ENCODE measurements around the gene SNAPIN.
A peak's percentile ranks its signal among the peaks of the same experiment; 100 is the strongest.

SNAPIN gene, protein sequence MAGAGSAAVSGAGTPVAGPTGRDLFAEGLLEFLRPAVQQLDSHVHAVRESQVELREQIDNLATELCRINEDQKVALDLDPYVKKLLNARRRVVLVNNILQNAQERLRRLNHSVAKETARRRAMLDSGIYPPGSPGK

DNA sequence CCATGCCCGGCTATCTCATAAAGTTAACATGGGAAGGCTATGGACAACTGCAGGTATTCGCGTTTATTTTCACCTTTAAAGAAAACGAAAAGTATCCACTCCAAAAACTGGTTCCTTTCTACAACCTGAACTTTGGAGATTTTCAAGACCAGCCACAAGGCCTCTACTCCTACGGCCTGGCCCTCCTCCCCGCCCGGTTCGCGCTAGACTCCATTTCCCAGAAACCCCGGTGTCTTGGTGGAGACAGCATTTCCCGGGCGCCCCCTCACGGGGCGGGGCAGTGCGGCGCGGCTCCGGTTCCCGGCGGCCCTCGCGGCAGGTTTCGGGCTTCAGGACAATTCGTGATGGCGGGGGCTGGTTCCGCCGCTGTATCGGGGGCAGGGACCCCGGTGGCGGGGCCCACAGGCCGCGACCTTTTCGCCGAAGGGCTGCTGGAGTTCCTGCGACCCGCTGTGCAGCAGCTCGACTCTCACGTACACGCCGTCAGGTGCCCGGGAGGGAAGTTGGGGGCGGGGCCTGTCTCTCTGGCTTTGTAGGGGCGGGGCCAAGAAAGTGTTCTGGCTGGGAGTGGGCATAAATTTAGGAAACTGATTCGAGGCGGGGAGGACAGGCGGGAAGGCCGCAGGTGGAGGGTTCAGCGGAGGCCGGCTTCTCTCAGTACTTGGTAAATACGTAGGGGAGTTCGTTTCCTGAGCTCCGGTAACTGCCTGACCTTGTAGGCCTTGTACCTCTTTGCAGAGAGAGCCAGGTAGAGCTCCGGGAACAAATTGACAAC lies at the start of gene SNAPIN:
TSS of gene SNAPIN (plus strand) at position 304 of the 775 bp plus-strand sequence. CDS start at position 345, 41 bp downstream.
- peak; percentile 91 for DNase-seq

DNA sequence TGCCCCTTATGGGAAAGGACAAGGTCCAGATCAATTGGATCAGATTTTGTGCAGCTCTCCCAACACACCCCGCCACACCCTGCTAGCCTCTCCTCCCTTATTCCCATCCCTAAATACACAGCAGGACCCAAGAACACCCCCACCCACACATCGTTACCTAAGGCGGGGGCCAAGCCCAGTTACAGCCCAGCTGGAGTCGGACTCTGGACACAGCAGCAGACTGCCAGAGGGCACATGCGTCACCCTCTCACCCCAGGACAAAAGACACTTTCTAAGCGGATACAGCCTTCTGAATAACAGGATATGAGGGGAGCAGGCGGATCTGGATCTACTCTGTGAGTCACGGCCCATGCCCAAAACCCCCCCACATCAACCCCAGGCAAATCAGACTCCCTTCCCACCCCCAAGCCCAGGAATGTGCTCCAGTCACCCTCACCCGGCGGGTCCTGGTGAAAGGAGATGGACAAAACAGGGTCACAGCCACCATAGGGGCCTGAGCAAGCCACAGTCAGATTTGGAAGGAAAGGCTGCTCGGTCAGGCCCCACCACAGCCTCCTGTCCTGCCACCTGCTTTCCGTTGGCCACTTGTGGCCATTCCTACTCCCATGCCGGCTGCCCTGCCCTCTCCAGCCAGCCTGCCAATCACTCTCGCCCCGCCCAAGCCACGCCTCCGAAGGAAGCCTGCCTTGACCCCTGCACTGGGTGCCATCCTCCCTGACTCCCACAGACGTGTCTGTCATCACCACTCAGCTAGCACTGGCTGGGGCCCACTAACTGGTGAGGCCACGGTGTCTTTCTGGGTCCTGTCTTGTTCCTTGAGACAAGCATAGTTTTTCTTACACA lies 49.5 kb upstream of the SNAPIN start:
- no peak for DNase-seq

DNA sequence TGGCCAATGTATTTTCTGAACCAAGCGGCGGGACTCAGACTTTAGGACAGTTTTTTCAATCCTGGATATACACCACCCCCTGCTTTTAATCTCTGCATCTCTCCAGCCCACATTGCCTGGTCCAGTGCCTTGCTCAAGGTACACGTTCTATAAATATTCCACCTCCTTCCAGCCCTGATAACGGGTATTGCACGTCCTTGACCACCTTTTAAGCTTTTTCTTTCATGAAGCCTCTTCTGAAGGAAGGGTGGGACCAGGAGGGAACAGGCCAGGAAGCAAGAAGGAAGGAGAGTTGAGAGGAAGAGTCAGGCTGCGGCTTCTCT lies 49.0 kb upstream of the SNAPIN start:
- no peak for DNase-seq

DNA sequence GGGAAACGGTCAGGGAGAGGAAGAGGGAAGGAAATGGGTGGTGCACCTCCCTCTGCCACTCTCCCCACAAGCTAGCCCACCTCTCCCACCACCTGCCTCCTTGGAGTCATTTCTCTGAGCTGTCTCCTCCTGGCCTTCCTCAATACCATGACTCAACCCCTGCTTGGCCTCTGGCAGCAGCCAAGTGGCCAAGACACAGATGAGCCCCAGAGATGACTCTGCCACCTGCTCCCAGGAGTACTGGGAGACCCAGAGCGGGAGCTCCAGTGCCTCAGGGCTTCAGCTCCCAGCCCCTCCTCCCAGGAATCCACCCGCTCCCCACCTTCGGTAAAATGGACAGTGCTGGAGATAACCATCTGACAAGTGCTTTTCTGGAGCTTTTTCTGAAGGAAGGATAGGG lies 48.2 kb upstream of the SNAPIN start:
- DNase-seq: no peak

DNA sequence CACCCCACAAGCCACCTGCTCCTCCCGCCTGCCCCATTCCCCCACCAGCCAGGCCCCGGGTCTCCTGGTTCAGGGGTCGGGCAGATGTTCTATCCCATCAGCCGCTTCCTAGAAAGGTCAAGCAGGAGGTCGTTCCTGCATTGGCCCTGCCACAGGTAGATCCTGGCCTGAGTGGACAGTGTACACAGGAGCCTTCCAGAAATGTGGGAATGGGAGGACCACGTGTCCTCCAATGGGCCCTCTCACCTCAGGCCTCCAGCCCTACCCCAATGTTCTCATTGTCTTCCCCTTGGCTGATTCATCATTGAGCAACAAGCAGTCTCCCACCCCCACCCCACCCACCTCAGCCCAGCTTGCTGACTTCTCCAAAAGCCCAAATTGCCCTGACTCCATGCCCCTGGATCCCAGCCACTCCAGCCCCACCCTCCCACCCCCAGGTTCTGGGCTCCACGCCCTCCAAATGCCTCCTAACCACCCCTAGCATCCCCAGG lies 47.6 kb upstream of the SNAPIN start:
- no peak for DNase-seq

DNA sequence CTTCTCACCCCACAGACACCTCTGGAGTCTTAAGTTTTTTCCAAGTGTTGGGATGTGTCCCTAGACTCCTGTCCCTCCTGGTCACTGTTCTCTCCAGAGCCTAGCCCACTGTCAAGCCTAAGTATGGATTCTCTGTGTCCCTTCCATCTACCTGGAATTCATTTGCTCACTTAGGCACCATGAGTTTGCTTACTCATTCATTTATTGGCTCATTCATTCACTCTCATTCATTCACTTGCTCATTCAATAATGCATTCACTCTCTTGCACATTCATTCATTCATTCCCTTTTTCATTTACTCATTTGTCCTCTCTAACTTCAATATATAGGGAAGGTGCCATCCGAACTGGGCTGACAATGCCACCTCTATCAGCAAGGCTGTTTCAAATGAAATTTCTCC lies 47.1 kb upstream of the SNAPIN start:
- no peak for DNase-seq

DNA sequence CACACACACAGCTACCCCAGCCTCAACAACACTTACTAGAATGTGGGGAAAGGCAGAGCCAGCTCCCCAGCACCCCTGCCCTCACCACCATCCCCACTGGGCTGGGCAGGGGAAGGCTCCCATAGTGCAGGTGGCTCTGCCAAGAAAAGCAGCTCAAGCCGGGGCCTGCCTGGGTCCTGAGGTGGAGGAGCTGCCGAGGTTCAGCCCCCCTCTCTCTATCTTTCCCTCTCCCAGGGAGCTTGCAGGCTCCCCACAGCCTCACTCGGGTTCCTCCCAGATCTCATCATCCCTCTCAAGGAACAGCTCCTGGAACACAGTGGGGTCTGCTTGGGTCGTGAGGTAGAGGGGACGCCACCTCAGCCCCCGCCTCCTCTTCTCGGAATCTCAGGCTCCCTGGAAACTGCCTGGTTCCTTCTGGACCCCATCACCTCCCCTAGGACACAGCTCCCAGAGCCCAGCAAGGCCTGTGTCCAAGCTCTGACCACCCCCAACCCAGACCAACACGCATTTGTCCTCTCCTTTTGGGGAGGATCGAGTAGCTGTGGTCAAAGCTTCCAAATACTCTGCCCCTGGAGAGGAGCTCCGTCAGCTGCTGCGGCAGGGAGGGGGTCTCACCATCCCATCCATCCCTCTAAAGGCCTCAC lies 46.3 kb upstream of the SNAPIN start:
- DNase-seq: no peak

DNA sequence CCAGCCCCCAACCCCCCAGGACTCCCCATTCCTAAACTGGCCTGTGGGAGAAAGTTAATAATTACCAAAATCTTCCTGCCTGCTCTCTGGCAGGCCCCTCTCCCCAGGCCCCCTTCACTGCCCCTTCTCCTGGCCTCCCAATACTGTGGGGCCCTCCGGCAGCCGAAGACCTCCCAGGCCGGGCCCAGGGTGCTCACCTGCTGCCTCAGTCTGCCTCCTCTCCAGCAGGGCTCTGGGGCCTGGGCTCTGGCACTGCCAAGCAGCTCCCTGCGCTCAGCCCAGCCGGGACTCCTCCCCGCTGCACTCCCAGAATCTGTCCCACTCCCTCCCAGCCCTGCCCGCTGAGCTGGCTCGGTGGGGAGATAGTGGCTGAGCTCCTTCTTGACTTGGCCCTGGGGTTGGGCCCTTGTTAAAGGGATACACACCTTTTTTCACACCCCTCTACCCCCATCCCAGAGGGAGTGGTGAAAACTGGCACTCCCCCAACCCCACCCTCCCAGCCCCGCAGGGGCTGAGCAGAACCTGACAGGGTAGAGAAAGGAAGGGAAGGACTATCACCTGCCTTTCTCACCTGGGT lies 45.7 kb upstream of the SNAPIN start, which contains the start of gene S100A16:
TSS of gene S100A16 (minus strand) at position 383 of the 577 bp plus-strand sequence. CDS start 4,986 bp downstream, outside the sequence.
- no peak for DNase-seq

DNA sequence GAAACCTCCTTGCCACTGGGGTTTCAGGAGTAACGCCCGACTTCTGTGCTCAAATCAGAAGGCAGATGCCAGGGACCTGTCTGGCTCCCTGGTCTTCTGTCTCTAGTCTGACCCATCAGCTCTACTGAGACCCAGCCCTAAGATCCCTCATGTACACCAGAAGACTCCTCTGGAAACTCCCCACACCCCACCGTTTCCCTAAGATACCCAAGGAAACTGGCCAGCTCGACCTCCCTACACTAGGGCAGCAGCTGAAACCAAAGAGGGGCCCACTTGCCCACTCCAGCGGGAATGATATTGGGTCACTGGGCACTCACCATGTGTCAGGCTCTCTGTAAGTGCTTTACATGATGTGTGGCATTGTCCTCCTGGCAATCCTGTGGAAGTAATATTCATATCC lies 45.1 kb upstream of the SNAPIN start:
- DNase-seq: no peak

DNA sequence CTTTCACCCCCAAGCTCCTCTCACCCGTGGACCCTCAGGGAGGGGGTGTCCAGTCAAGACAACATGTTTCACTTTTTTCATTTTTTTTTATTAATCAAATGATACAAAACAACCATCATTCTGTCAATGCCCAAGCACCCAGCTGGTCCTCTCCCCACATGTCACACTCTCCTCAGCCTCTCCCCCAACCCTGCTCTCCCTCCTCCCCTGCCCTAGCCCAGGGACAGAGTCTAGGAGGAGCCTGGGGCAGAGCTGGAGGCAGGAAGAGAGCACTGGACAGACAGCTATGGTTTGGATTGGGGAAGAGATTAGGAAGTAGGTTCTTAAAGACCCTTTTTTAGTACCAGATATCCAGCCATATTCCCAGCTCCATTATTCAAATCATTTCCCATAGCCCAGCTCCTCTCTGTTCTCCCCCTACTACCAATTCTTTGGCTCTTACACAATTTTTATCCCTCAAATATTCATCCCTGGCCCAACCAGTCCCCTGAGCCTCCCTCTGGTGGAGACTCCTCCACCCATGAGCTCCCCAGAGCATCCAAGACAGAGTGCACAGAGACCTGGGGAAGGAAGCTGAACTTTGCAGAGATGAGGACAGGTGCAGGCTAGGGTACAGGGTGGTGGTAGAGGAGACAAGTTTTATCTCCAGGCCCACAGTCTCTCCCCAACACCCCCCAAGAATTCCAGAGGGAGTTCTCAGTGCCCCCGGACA lies 44.2 kb upstream of the SNAPIN start:
- no peak for DNase-seq

DNA sequence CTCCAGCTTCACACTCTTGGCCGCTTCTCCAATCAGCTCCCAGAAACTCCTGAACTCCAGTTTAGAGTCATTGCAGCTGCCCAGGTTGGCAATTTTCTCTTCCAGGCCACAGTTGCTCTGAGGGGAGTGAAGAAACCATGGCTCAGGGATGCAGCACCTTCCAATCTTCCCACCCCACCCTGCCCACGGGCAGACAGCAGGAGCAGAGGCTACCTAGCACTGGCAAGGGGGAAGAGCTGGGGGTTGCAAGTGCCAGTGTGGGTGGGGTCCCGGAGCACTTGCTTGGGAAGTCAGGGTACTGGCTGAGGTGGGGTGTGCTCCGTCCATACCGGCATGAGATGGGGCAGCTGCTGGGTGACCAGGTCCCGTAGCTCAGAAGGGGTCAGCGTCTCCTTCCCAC lies 43.6 kb upstream of the SNAPIN start:
- no peak for DNase-seq

DNA sequence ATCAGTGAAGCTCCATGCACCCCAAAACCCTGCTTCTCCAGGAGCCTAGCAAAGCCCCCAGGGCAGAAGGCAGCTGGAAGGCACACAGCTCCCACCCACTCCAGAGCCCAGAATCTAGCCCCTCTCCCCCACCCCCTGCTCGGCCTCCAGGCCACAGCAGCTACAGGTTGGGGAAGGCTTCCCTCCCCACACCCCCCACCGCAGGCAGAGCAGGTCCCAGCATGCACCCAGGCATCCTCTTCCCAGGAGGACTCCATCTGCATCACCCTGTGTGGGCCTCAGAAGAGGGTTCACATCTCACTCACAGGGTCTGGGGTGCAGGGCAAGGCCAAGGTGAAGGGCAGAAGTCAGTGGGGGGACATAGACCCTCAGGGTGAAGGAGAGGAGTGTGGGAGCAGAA lies 43.1 kb upstream of the SNAPIN start:
- DNase-seq: no peak

DNA sequence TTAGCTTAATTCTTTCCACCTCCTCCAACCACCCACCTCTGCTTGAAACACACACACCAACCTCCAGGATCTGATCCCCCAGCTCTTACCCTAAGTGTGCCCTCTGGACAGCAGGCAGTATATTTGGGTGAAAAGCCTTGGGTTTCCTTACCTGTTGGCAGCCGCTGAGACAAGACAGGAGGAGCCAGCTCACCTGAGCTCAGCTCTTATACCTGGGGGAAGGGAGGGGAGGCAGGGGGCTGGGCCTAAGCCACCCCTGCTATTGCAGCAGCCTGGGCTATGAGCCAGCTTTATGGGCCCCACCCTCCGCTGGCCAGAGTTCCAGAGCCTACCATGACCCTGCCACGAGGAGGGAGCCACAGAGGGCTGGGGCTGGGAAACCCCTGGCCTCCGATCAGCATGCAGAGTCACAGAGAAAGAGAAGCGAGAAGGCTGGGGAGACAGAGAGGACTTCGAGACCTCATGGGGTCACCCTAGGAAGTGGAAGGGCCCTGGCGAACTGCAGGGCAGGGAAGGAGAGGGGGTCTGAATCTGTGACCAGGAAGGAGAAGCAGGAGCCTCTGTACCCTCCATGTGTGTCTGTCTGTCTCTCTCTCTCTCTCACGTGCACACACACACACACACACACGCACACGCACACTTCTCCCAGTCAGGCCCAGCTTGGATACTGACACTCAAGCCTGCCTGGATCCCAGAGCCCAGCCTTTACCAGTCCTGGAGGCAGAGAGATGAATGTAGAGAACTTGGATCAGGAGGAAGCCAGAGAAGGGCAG lies 42.2 kb upstream of the SNAPIN start, which contains the start of gene S100A14:
TSS of gene S100A14 (minus strand) at position 182 of the 773 bp plus-strand sequence. CDS start 467 bp downstream, outside the sequence.
- no peak for DNase-seq

DNA sequence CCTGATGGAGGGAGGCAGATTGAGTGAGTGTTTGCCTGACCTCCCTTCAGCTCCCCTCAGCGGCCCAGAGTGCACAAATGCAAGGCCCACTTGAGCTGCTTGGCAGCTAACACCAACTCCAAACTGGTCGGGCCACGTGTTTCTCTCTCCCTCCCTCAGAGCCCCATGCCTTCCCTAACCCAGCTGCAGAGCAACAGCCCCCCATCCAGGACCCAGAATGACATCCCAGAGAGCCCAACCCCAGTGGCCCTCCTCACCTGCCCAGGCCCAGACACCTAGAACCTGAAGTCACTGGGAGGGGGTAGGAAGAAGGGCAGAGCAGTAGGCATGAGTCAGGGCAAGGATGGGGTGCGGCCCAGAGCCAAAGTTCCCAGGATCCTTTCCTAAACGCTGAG lies 41.6 kb upstream of the SNAPIN start:
- DNase-seq: no peak

DNA sequence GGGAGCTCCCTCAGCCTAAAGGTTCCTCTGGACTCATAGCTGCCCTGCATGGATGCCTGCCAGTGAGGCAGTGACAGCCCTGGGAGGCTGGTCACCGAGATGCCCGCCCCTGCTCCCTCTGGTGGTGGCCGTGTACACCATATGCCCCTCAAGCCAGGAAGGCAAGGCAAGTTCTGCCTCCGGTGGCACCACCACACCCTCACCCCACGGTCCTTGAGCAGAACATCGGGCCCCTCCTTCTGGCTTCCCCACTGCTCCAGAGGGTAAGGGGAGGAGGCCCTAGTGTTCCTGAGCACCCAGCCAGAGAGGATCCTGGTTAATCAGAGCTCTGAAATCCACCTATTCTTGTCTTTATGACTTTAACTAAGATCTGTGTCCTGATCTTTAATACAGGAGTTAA lies 40.8 kb upstream of the SNAPIN start:
- no peak for DNase-seq

DNA sequence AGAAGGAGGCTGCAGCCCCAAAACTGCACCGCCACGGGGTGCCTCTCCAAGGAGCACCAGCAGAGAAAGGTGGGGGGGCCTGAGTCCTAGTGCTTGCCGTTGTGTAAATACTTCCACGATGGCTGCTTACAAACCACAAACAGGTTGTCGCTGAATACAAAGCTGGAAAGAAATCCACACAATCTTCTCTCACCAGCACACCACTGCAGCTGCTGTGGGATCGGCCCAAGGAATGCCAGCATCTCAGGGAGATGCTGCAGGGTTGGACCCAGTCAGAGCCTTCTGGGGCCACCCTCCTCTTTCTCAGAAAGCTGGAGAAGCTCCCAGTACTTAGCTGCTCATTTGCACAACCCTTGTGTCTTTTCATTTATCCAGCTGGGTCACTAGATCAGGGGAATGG lies 39.3 kb upstream of the SNAPIN start:
- no peak for DNase-seq

DNA sequence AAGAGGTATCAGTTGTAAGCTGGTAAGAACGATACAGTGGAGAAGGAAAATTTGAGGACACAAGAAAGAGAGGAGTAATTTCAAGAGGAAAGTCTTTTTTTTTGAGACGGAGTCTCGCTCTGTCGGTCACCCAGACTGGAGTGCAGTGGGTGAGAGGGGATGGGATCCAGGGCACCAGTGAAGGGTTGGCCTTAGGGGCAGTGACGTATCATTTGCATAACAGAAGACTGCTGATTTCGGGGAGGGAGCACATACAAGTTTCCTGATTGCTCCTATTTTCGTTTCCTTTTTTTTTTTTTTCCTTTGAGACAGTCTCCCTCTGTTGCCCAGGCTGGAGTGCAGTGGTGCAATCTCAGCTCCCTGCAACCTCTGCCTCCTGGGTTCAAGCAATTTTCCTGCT lies 35.4 kb upstream of the SNAPIN start:
- DNase-seq: no peak

DNA sequence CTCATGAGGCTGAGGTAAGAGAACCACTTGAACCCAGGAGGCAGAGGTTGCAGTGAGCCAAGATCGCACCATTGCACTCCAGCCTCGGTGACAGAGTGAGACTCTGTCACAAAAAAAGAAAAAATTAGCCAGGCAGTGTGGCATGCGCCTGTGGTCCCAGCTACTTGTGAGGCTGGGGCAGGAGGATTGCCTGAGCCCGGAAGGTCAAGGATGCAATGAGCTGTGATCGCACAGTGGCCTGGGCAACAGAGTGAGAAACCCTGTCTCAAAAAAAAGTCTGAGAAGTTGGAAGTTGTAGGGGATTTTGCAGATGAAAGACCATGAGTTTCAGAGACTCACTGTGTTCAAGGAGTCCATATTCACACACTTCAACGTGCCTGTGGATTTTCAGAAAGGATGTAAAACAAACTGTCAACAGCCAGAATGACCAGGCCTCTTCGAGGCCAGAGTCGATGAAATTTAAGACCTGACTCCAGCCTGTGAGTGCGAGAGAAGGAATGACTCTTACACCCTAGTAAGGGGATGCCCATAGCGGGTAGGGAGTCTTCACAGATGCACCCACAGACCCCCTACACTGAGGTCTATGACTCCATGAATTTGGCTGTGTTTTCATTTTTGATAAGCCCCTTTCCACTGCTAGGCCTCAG lies 33.4 kb upstream of the SNAPIN start:
- no peak for DNase-seq

DNA sequence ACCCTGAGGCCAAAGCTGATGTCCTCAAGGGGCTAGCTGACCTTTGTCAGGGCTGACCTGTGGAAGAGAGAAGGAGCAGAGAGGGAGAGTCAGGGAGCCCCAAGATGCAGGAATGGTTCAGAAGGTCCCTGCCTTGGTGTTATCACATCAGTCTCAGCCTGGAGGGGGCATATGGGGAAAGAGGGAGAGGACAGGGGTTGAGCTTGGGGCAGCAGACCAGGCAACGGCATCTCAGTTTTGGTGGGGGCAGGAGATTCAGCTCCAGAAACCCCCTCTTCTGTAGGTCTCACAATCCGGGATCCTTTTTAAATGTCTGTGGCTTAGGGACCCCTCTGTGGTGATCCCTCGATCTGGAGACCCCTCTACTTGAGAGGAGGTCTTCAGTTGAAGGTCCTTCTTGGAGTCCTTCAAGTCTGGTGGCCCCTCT lies 32.0 kb upstream of the SNAPIN start:
- no peak for DNase-seq

DNA sequence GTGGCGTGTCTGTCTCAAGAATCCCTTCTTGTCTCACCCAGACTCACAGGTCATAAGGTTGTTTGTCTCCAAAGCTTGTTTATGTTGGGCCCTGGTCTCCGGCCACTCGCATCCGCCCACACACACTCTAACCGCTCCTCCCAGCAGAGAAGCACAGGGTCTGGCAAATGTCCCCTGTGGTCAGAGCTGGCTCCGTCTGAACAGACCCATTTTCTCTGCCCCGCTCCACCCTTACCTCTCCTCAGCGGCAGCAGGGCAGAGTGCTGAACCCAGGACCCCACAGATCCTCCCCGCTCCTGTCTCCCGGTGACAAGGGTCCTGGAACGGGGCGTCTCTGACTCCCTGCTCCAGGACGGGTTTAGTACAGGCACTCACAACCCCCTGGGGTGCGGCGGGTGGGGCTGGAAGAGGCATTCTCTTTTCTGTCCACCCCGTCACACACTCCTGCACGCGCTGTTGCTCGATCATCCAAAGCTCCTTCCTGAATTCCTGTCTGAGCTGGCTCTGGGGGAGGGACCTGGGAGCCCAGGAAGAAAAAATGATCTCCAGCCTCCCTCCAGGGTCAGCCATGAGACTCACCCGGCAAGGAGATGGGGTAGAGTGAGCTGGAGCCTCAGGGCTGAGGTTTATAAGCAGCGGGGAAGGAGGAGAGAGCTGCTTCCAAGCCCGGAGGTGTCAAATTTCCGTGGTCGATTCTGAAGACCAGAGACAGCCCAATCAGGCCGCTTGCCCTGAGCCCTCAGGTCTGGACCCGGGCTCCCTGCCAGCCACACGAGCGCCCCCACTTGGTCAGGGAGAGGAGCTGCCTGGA lies 31.4 kb upstream of the SNAPIN start, which contains the start of gene S100A13:
TSS of gene S100A13 (minus strand) at position 602 of the 811 bp plus-strand sequence. CDS start 1,033 bp downstream, outside the sequence.
- no peak for DNase-seq

Data from stimulated activated CD4-positive, alpha-beta T cell treated with anti-CD3 and anti-CD28 coated beads, Interleukin-1b, Interleukin-23, amount 100 ng/mL, for 48 hours (primary cell).